Glutamatergic neuron (in vitro differentiated cells): ENCODE data around the gene WNK1. TPM values are rescaled to one million over a fixed set of nuclear protein-coding genes. Genes with fewer than 3 reads are reported as not detected.

Source experiments
- DNase-seq: peaks from one replicate; pipeline ENCODE4 v3.0.0; 2022
- H3K27ac Mint-ChIP-seq: one replicate; pipeline ENCODE4 v1.8.0; 2020; ENCODE audit warnings: mild to moderate bottlenecking, mixed read lengths, inconsistent platforms; ENCODE audit not compliant: unreplicated experiment
- H3K27me3 Mint-ChIP-seq: one replicate; pipeline ENCODE4 v1.8.0; 2020; ENCODE audit warnings: mild to moderate bottlenecking, moderate library complexity, mixed read lengths, inconsistent platforms; ENCODE audit not compliant: unreplicated experiment
- H3K36me3 Mint-ChIP-seq: one replicate; pipeline ENCODE4 v1.8.0; 2020; ENCODE audit warnings: mild to moderate bottlenecking, mixed read lengths, inconsistent platforms; ENCODE audit not compliant: unreplicated experiment
- H3K4me1 Mint-ChIP-seq: one replicate; pipeline ENCODE4 v1.8.0; 2020; ENCODE audit warnings: mild to moderate bottlenecking, low read depth, mixed read lengths, inconsistent platforms; ENCODE audit not compliant: unreplicated experiment
- H3K4me3 Mint-ChIP-seq: one replicate; pipeline ENCODE4 v1.8.0; 2020; ENCODE audit warnings: mild to moderate bottlenecking, mixed read lengths, inconsistent platforms; ENCODE audit not compliant: unreplicated experiment
- H3K9me3 Mint-ChIP-seq: one replicate; pipeline ENCODE4 v1.8.0; 2020; ENCODE audit warnings: mild to moderate bottlenecking, moderate library complexity, mixed read lengths, inconsistent platforms; ENCODE audit not compliant: unreplicated experiment
- total RNA-seq: library from RNA; stranded (reverse); fragmentation: NEBNext Ultra II Directional; extraction: Animal tissue kit (Norgen Biotek cat#: 25700); gene quantifications from one replicate; pipeline ENCODE4 v1.2.1, GENCODE V29; 2021; ENCODE audit not compliant: unreplicated experiment
- TF ChIP-seq, protein P1 (sequence below): fragments of 200-600 bp; sonication (generic); IDR thresholded peaks from one replicate; pipeline ENCODE4 v1.5.0; 2021; ENCODE audit not compliant: partially characterized antibody, unreplicated experiment

The WNK1 gene
- total RNA-seq, 1 donor from 2014 or later: 182 TPM

DNA sequence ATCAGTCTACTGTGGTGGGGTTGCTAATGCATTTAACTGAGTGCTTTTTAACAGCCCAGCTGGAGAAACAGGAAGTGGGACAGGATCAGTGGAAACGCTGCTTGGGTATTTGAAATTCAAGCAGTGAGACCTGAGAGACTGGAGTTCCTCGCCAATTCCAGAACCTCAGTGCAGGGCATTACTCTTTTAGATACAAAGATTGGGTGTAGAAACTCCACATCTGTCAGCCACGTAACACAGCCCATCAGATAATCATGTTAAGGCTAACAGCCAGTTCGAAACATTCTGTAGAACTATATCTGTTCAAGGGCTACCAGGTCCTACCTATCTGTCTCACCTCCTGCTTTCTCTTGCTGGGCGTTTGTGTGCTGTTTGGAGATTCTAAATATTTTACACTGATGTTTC is 151.6 kb downstream of the WNK1 start:
- no peaks in the 10 kb centered on the region for H3K9me3 Mint-ChIP-seq
- no peak overlapping the region for H3K4me3 Mint-ChIP-seq
- no peak overlapping the region for H3K27ac Mint-ChIP-seq
- H3K36me3 Mint-ChIP-seq: peaks cover 13% of the 10 kb centered on the region
- no peak for DNase-seq
- peaks cover 13% of the 10 kb centered on the region for H3K4me1 Mint-ChIP-seq
- TF ChIP-seq, protein P1, sequence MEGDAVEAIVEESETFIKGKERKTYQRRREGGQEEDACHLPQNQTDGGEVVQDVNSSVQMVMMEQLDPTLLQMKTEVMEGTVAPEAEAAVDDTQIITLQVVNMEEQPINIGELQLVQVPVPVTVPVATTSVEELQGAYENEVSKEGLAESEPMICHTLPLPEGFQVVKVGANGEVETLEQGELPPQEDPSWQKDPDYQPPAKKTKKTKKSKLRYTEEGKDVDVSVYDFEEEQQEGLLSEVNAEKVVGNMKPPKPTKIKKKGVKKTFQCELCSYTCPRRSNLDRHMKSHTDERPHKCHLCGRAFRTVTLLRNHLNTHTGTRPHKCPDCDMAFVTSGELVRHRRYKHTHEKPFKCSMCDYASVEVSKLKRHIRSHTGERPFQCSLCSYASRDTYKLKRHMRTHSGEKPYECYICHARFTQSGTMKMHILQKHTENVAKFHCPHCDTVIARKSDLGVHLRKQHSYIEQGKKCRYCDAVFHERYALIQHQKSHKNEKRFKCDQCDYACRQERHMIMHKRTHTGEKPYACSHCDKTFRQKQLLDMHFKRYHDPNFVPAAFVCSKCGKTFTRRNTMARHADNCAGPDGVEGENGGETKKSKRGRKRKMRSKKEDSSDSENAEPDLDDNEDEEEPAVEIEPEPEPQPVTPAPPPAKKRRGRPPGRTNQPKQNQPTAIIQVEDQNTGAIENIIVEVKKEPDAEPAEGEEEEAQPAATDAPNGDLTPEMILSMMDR: no peak
- peaks cover 5% of the 10 kb centered on the region for H3K27me3 Mint-ChIP-seq

DNA sequence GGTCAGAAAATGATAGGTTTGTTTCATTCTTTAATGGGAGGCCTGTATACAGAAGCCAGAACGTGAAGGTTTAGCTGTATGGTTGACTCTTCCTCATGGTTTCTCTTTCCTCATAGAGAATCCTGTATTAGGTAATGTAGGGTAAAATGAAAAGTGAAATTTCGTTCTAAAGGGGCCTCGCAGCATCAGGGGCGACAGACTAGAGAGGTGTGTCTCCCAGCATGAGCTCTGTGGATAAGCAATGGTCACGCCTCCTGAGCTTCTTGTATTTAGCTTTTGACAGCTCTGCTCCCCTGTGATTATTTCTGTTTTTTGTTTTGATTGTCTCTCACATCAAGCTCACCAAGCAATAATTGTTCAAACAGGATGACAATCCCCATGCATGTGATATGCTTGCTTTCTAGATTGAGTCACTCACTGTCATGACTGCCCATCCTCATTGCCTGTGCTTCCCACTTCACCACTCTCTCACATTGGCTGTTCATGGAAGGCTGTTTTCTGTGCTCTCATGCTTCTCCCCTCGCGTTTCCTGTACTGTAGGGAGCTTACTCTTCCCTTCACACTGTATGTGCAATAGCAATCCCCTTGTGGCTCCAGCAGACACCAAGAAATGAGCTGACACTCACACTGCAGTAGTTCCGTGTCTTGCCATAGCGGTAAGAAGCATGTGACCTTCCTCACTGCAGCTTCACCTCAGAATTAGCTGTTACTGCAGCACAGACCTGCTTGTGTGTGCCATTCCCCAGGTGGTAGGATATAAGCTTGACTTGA is 153.1 kb downstream of the WNK1 start:
- H3K27ac Mint-ChIP-seq: peak overlapping the region; percentile 19
- peaks cover 5% of the 10 kb centered on the region for H3K27me3 Mint-ChIP-seq
- peaks cover 13% of the 10 kb centered on the region for H3K36me3 Mint-ChIP-seq

DNA sequence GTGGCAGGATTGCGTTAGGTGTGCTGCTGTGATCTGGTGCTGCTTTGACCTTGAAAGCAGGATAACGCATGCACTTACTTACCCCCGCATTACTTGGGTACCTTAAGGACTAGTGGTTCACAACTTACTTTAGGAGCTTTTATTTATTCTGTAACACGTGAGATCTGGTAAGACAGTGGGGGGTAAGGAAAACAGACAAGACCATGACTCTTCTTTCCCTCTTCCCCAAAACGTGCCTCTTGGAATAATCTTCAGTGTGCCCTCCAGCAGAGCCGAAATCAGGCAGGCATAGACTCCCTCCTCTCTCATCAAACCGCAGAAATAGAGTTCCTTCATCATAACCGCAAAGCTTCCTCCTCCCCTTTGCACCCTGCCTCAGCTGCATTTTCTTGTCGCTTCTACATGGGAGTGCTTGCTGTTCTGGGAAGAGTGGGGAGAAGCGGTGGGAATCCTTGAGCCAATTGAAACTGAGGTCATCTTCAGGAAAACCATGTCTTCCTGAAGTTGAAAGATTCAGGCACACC is 153.7 kb downstream of the WNK1 start:
- Mint-ChIP-seq H3K27ac (no peak overlapping the region), H3K4me3 (no peak overlapping the region), H3K4me1 (peaks cover 13% of the 10 kb centered on the region), H3K27me3 (peaks cover 5% of the 10 kb centered on the region), H3K9me3 (no peaks in the 10 kb centered on the region), H3K36me3 (peaks cover 13% of the 10 kb centered on the region)
- DNase-seq: no peak
- TF ChIP-seq, protein P1: no peak

More for the DNA sequence above, 153.1 kb downstream of the WNK1 start:
- TF ChIP-seq, protein P1: no peak
- no peak for DNase-seq
- Mint-ChIP-seq H3K4me1 (peaks cover 13% of the 10 kb centered on the region), H3K4me3 (no peak overlapping the region), H3K9me3 (no peaks in the 10 kb centered on the region)

- no peak for DNase-seq
- H3K36me3 Mint-ChIP-seq: peaks cover 8% of the 10 kb centered on the region
- H3K9me3 Mint-ChIP-seq: no peaks in the 10 kb centered on the region
- peaks cover 13% of the 10 kb centered on the region for H3K4me1 Mint-ChIP-seq
- H3K27ac Mint-ChIP-seq: peak overlapping the region; percentile 15
- no peak overlapping the region for H3K4me3 Mint-ChIP-seq
- peaks cover 5% of the 10 kb centered on the region for H3K27me3 Mint-ChIP-seq
- TF ChIP-seq, protein P1: no peak
Observed at GRCh38 chr12:907413-908185, 155.2 kb downstream of the WNK1 start.

DNA sequence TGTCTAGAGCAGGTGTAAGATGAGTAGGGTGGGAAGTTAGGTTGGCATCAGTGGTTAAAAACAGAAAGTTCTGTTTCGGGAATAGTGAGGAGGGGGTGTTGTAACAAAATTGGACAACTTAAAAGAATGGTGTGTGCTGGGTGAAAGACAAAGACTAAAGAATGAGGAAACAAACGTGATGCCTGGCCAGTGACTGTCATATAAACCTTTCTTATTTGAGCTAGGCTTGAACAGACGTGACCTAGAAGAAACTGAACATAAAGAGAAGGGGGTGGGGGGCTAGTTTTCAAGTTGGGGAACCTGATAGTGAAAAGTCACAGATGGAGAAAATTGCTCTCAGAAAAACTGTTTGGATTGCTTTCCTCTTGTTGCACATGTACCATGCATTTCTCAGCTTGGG is 157.5 kb downstream of the WNK1 start:
- TF ChIP-seq, protein P1: no peak
- no peak overlapping the region for H3K4me3 Mint-ChIP-seq

More for the DNA sequence above, 157.5 kb downstream of the WNK1 start:
- Mint-ChIP-seq H3K36me3 (peaks cover 8% of the 10 kb centered on the region), H3K27ac (peak overlapping the region; percentile 2), H3K9me3 (no peaks in the 10 kb centered on the region), H3K4me1 (peaks cover 4% of the 10 kb centered on the region), H3K27me3 (peaks cover 5% of the 10 kb centered on the region)
- DNase-seq: no peak
